ENCODE data around the gene CYS1.

DNA sequence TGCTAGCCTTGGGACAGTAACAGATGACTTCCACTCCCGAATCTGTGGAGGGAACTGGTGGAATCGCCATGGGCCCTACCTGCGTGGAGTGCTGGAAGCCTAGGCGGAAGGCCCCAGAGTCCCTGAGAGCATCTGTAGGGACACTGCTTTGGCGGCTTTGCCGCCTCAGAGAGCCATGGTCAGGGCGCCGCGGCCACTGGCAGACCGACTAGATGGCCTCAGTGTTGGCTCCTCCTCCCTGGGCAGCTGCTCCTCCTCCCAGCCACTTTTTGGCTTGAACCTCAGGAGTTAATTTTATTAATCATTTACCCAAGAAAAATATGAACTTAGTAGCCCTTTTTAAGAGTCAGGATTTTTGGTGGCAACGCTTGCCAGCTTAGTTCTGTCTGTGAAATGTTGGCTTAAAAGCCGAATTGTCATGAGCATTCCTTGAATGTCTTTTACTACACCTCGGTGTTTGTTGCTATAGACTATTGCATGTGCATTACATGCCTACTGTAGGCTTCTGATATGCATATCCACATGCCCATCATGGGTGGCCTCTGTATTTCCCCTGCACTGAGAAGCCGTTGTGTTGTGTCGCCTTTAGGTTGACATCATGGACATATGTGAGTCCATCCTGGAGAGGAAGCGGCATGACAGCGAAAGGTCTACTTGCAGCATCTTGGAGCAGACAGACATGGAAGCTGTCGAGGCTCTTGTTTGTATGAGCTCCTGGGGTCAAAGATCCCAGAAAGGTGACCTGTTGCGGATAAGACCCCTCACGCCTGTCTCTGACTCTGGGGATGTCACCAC is 34.5 kb downstream of the CYS1 start:
- TF ChIP-seq, protein P1, sequence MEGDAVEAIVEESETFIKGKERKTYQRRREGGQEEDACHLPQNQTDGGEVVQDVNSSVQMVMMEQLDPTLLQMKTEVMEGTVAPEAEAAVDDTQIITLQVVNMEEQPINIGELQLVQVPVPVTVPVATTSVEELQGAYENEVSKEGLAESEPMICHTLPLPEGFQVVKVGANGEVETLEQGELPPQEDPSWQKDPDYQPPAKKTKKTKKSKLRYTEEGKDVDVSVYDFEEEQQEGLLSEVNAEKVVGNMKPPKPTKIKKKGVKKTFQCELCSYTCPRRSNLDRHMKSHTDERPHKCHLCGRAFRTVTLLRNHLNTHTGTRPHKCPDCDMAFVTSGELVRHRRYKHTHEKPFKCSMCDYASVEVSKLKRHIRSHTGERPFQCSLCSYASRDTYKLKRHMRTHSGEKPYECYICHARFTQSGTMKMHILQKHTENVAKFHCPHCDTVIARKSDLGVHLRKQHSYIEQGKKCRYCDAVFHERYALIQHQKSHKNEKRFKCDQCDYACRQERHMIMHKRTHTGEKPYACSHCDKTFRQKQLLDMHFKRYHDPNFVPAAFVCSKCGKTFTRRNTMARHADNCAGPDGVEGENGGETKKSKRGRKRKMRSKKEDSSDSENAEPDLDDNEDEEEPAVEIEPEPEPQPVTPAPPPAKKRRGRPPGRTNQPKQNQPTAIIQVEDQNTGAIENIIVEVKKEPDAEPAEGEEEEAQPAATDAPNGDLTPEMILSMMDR (conservative IDR thresholded peaks at IDR 0.05; ENCODE audit: low read length): no peak
- no peak for TF ChIP-seq EZH2phosphoT487 (IDR thresholded peaks at IDR 0.05; ENCODE audit: borderline replicate concordance, low read depth, low read length)
